IMR-90 (cell line): ENCODE measurements around the gene ZBTB40. TPM values are rescaled to one million over a fixed set of nuclear protein-coding genes. Genes with fewer than 3 reads are reported as not detected.

Experiments used
- ATAC-seq: fragments of 200-7000 bp; cut with Tn5 transposase; 2 replicates; pipeline ENCODE4 v1.9.1; 2020; ENCODE audit warnings: low read depth, mild to moderate bottlenecking, moderate library complexity
- BruUV-seq: library from RNA; stranded (reverse); fragments of 400-500 nt; replicated peaks from 2 replicates; lab custom pipeline; 2021; lab: Mats Ljungman, UMichigan
- CTCF ChIA-PET: fragments of 300-600 bp; formaldehyde crosslinking; extraction: SDS; loops from one replicate; lab custom pipeline; 2021; ENCODE audit warnings: antibody characterized with exemption; lab: Yijun Ruan, JAX
- POLR2A ChIA-PET: fragments of 300-600 bp; sonication (Branson Sonifier 250); formaldehyde crosslinking; loops from one replicate; lab custom pipeline; 2022; ENCODE audit warnings: antibody characterized with exemption; ENCODE audit not compliant: unreplicated experiment; lab: Charles Lee
- DNase-seq: peaks from one replicate; pipeline ENCODE4 v3.0.0; 2013
- H2AFZ ChIP-seq: replicated peaks from 2 replicates; pipeline ENCODE3; 2013; ENCODE audit warnings: low read length, mild to moderate bottlenecking; ENCODE audit not compliant: poor library complexity
- H2AK5ac ChIP-seq: 2 replicates; pipeline ENCODE4 v1.6.1; 2013; ENCODE audit warnings: low read depth, low read length, inconsistent platforms
- H2AK9ac ChIP-seq: replicated peaks from 2 replicates; pipeline ENCODE3; 2013; ENCODE audit warnings: mild to moderate bottlenecking, low read depth, low read length, moderate library complexity; ENCODE audit not compliant: poor library complexity
- H2BK120ac ChIP-seq: 2 replicates; pipeline ENCODE4 v1.6.1; 2013; ENCODE audit warnings: low read depth, low read length, inconsistent platforms
- H2BK15ac ChIP-seq: 3 replicates; pipeline ENCODE4 v1.6.1; 2013; ENCODE audit warnings: low read depth, low read length, inconsistent platforms
- H2BK20ac ChIP-seq: 2 replicates; pipeline ENCODE4 v1.6.1; 2013; ENCODE audit warnings: low read depth, mild to moderate bottlenecking, inconsistent platforms, low read length, moderate library complexity
- H2BK5ac ChIP-seq: 2 replicates; pipeline ENCODE4 v1.6.1; 2013; ENCODE audit warnings: mild to moderate bottlenecking, low read depth, low read length, inconsistent platforms; ENCODE audit not compliant: poor library complexity, severe bottlenecking
- H3K14ac ChIP-seq: replicated peaks from 2 replicates; pipeline ENCODE4 v1.6.1; 2013; ENCODE audit warnings: low read depth, low read length, inconsistent platforms
- H3K18ac ChIP-seq: 2 replicates; pipeline ENCODE4 v1.6.1; 2013; ENCODE audit warnings: low read depth, low read length, control low read depth
- H3K23ac ChIP-seq: 2 replicates; pipeline ENCODE4 v1.6.1; 2013; ENCODE audit warnings: low read depth, low read length, inconsistent platforms
- H3K27ac ChIP-seq: 2 replicates; pipeline ENCODE4 v1.5.1; 2013; ENCODE audit warnings: mild to moderate bottlenecking, control low read depth, low read length; ENCODE audit not compliant: insufficient read depth
- H3K27me3 ChIP-seq: 2 replicates; pipeline ENCODE4 v1.6.1; 2013; ENCODE audit warnings: low read length; ENCODE audit not compliant: control insufficient read depth, insufficient read depth
- H3K36me3 ChIP-seq: 2 replicates; pipeline ENCODE4 v1.6.1; 2013; ENCODE audit warnings: low read length, mixed read lengths; ENCODE audit not compliant: control insufficient read depth, insufficient read depth
- H3K4ac ChIP-seq: 2 replicates; pipeline ENCODE4 v1.6.1; 2013; ENCODE audit warnings: low read depth, low read length, inconsistent platforms
- H3K4me1 ChIP-seq: 2 replicates; pipeline ENCODE4 v1.6.1; 2013; ENCODE audit warnings: low read length, mixed read lengths; ENCODE audit not compliant: control insufficient read depth, insufficient read depth
- H3K4me2 ChIP-seq: 2 replicates; pipeline ENCODE4 v1.6.1; 2013; ENCODE audit warnings: low read depth, mild to moderate bottlenecking, control low read depth, low read length, moderate library complexity
- H3K4me3 ChIP-seq: 2 replicates; pipeline ENCODE4 v1.5.1; 2013; ENCODE audit warnings: low read depth, mild to moderate bottlenecking, control low read depth, low read length, moderate library complexity; ENCODE audit not compliant: insufficient read depth
- H3K56ac ChIP-seq: 2 replicates; pipeline ENCODE4 v1.6.1; 2013; ENCODE audit warnings: low read length, inconsistent platforms; ENCODE audit not compliant: insufficient read depth; ENCODE audit errors: extremely low read depth
- H3K79me1 ChIP-seq, 2 experiments: 2 replicates each; pipeline ENCODE4 v1.6.1; 2013; ENCODE audit warnings: low read length in 2 of 2, inconsistent platforms in 1 of 2, low read depth in 1 of 2
- H3K9ac ChIP-seq: 2 replicates; pipeline ENCODE4 v1.6.1; 2013; ENCODE audit warnings: low read depth, low read length, control low read depth
- H3K9me1 ChIP-seq: 2 replicates; pipeline ENCODE4 v1.6.1; 2013; ENCODE audit warnings: low read length, inconsistent platforms; ENCODE audit not compliant: insufficient read depth
- H3K9me3 ChIP-seq: 2 replicates; pipeline ENCODE4 v1.6.1; 2013; ENCODE audit warnings: low read length; ENCODE audit not compliant: control insufficient read depth, insufficient read depth
- H4K20me1 ChIP-seq: 2 replicates; pipeline ENCODE4 v1.6.1; 2013; ENCODE audit warnings: low read length, inconsistent platforms; ENCODE audit not compliant: insufficient read depth
- H4K5ac ChIP-seq: 2 replicates; pipeline ENCODE4 v1.6.1; 2013; ENCODE audit warnings: mild to moderate bottlenecking, low read depth, low read length, control low read depth
- H4K8ac ChIP-seq, 2 experiments: 2 replicates each; pipeline ENCODE4 v1.6.1; 2013; ENCODE audit warnings: low read depth in 2 of 2, low read length in 2 of 2, control low read depth in 1 of 2, inconsistent platforms in 1 of 2
- H4K91ac ChIP-seq: 2 replicates; pipeline ENCODE4 v1.6.1; 2013; ENCODE audit warnings: low read depth, low read length, inconsistent platforms; ENCODE audit not compliant: insufficient read depth
- BHLHE40 ChIP-seq: fragments of 150-350 bp; IDR thresholded peaks from 2 replicates; pipeline ENCODE4 v1.6.1; 2016; ENCODE audit warnings: mild to moderate bottlenecking, low read depth, low read length
- CEBPB ChIP-seq: IDR thresholded peaks from 2 replicates; pipeline ENCODE4 v1.6.1; 2012; ENCODE audit warnings: low read depth, low read length, improper control_type of control experiment
- CTCF ChIP-seq: conservative IDR thresholded peaks from 2 replicates; pipeline ENCODE4 v1.5.1; 2012; ENCODE audit warnings: mild to moderate bottlenecking, low read depth, low read length, improper control_type of control experiment
- FOS ChIP-seq: fragments of 150-350 bp; IDR thresholded peaks from 2 replicates; pipeline ENCODE4 v1.6.1; 2016; ENCODE audit warnings: low read depth, low read length
- MAFK ChIP-seq: IDR thresholded peaks from 2 replicates; pipeline ENCODE4 v1.6.1; 2012; ENCODE audit warnings: low read depth, low read length, improper control_type of control experiment
- MAZ ChIP-seq: IDR thresholded peaks from 2 replicates; pipeline ENCODE4 v1.6.1; 2012; ENCODE audit warnings: low read depth, mild to moderate bottlenecking, low read length, improper control_type of control experiment, moderate library complexity, borderline replicate concordance
- NFE2L2 ChIP-seq: fragments of 150-350 bp; IDR thresholded peaks from 2 replicates; pipeline ENCODE4 v1.6.1; 2016; ENCODE audit warnings: low read depth, mild to moderate bottlenecking, low read length
- POLR2A ChIP-seq: IDR thresholded peaks from 2 replicates; pipeline ENCODE4 v1.6.1; 2012; ENCODE audit warnings: mild to moderate bottlenecking, low read depth, low read length
- RCOR1 ChIP-seq: IDR thresholded peaks from 2 replicates; pipeline ENCODE4 v1.6.1; 2012; ENCODE audit warnings: mild to moderate bottlenecking, low read length, improper control_type of control experiment; ENCODE audit not compliant: insufficient replicate concordance
- RFX5 ChIP-seq: IDR thresholded peaks from 2 replicates; pipeline ENCODE4 v1.8.0; 2012; ENCODE audit warnings: low read depth, mild to moderate bottlenecking, low read length, moderate library complexity
- USF2 ChIP-seq: fragments of 150-350 bp; IDR thresholded peaks from 2 replicates; pipeline ENCODE4 v1.6.1; 2017; ENCODE audit warnings: mild to moderate bottlenecking, antibody characterized with exemption, low read length, low read depth
- WGBS, 2 experiments: methylation state at CpG; one replicate each; pipeline versions ENCODE4 v1.1.5 to v1.1.7; 2013; ENCODE audit warnings: missing lambda C conversion rate in 2 of 2; ENCODE audit not compliant: insufficient read length in 1 of 2; ENCODE audit errors: extremely low coverage in 2 of 2; 5-methylcytosine and 5-hydroxymethylcytosine counted together
- dilution Hi-C: fragments of 300-500 bp; cut with HindIII; formaldehyde crosslinking; loops from one replicate; pipeline ENCODE4 v1.14.3; 2018; ENCODE audit warnings: low sequenced_read_pairs; ENCODE audit not compliant: unreplicated experiment
- in situ Hi-C: fragments of 300-500 bp; cut with MboI; formaldehyde crosslinking; loops from 3 replicates; pipeline ENCODE4 v1.14.3; 2019; ENCODE audit warnings: low sequenced_read_pairs, inconsistent platforms, mixed read lengths
- intact Hi-C: fragments of 100-400 bp; cut with micrococcal nuclease; formaldehyde crosslinking; loops from 2 replicates; pipeline ENCODE4 v1.10.0; 2022
- polyA plus RNA-seq, 3 experiments: library from polyadenylated mRNA; depleted of rRNA; stranded (reverse); fragments of >200 nt; gene quantifications; 2 replicates each; pipeline ENCODE4 v1.2.3, GENCODE V29; 2012; ENCODE audit warnings: low replicate concordance in 1 of 3
- total RNA-seq: library from RNA; depleted of rRNA; stranded (reverse); fragments of >200 nt; gene quantifications from 2 replicates; pipeline ENCODE4 v1.2.3, GENCODE V29; 2012

The ZBTB40 gene
- total and polyA plus RNA-seq, 2 of the 4 experiments (the other 2 are of a cell fraction) = 6.0 to 9.7 TPM

DNA sequence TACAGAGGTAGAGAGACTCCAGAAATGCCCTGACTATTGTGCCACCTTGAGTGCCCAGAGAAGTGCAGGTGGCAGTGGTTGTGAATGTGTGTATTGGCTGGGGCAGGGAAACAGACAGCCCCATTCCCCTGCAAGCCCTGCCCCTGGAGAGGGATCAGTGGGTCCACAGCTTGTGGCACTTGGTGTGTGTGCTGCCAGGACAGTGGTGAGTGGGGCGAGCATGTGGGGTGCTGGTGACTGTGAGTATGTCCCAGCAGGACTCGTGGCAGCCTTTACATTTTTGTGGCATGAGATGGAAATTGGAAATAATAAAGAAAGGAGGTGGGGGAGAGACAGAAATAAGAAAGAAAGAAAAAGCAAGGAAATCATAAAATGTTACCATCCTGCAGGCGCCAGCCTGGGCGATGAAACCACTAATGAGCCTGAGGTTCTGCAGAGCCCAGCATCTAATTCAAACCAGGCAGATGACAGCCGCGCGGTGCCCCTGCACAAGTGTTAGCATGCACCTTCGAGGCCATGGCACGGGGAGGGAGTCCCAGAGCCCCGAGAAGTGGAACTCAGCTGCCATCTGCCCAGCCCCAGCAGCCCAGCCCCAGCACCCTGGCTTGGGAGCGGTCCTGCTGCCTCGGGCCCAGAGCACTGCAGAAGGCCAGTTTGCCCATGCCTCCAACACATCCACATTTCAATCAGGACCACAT lies 49.1 kb upstream of the ZBTB40 start:
- H2BK20ac ChIP-seq = no peak overlapping the region
- no peaks in the 10 kb centered on the region for H3K9me1 ChIP-seq
- H4K8ac ChIP-seq = no peak overlapping the region
- TF ChIP-seq BHLHE40 (no peak), CTCF (no peak), RCOR1 (no peak), POLR2A (no peak), FOS (no peak), RFX5 (no peak), MAZ (no peak), MAFK (no peak), USF2 (no peak), CEBPB (no peak), NFE2L2 (no peak)
- ChIA-PET POLR2A (no interaction called here), CTCF (no interaction called here)
- H3K4me1 ChIP-seq = no peaks in the 10 kb centered on the region
- no peak overlapping the region for H2BK15ac ChIP-seq
- no peaks in the 10 kb centered on the region for H3K9me3 ChIP-seq
- no peak overlapping the region for H3K18ac ChIP-seq
- intact Hi-C loops = no loop called here
- no peak overlapping the region for H4K5ac ChIP-seq
- no peak overlapping the region for H2AK9ac ChIP-seq
- H2AFZ ChIP-seq = no peak overlapping the region
- H3K27ac ChIP-seq = no peak overlapping the region
- H2BK120ac ChIP-seq = no peak overlapping the region
- no peak for DNase-seq
- H3K23ac ChIP-seq = no peak overlapping the region
- peaks cover 65% of the 10 kb centered on the region for H3K27me3 ChIP-seq
- no peak overlapping the region for H2BK5ac ChIP-seq
- WGBS, 2 experiments = 56% methylated on average over 7 of the region's 12 CpGs; no CpG with 5 or more reads in 1 of the 2 experiments
- H4K20me1 ChIP-seq = no peaks in the 10 kb centered on the region
- no peak overlapping the region for H2AK5ac ChIP-seq
- BruUV-seq = no TSS peak
- H3K36me3 ChIP-seq = no peaks in the 10 kb centered on the region
- no peak overlapping the region for H3K14ac ChIP-seq
- no peak overlapping the region for H4K91ac ChIP-seq
- dilution Hi-C loops = no loop called here
- no peak overlapping the region for H3K4me2 ChIP-seq
- no peak overlapping the region for H3K4ac ChIP-seq
- no peak overlapping the region for H3K9ac ChIP-seq
- in situ Hi-C loops = no loop called here
- no peak overlapping the region for H3K56ac ChIP-seq
- no peaks in the 10 kb centered on the region for H3K79me1 ChIP-seq
- no peak for ATAC-seq
- no peak overlapping the region for H3K4me3 ChIP-seq
